Effector memory CD8-positive, alpha-beta T cell (primary cell): Measurements from ENCODE around the gene RFX8.
A peak's percentile ranks its signal among the peaks of the same experiment; 100 is the strongest.
"Not testable (repeated sequence)": the region's sequence is repeated elsewhere in the genome, so short reads cannot be mapped to it uniquely, and the experiment has no call there.

Source experiments
- ATAC-seq: fragments of 150-1000 bp; cut with Tn5 transposase; replicated peaks from 2 replicates; pipeline ENCODE4 v1.10.0; 2021; ENCODE audit warnings: mild to moderate bottlenecking, moderate library complexity
- DNase-seq, 3 experiments: peaks; one replicate each; pipeline ENCODE4 v3.0.0; 2021
- H3K27ac Mint-ChIP-seq, 2 donors: one replicate each; pipeline ENCODE4 v1.8.0; 2022; ENCODE audit warnings: mild to moderate bottlenecking in 2 of 2, mixed read lengths in 2 of 2, moderate library complexity in 2 of 2
- H3K27me3 Mint-ChIP-seq, 2 donors: one replicate each; pipeline ENCODE4 v1.8.0; 2022; ENCODE audit warnings: mixed read lengths in 2 of 2
- H3K36me3 Mint-ChIP-seq: one replicate; pipeline ENCODE4 v1.8.0; 2022; ENCODE audit warnings: mild to moderate bottlenecking, moderate library complexity, mixed read lengths; ENCODE audit not compliant: insufficient read depth
- H3K4me1 Mint-ChIP-seq, 2 donors: one replicate each; pipeline ENCODE4 v1.8.0; 2022; ENCODE audit warnings: low read depth in 2 of 2, mixed read lengths in 2 of 2
- H3K4me3 Mint-ChIP-seq, 2 donors: one replicate each; pipeline ENCODE4 v1.8.0; 2022; ENCODE audit warnings: mild to moderate bottlenecking in 2 of 2, mixed read lengths in 2 of 2, moderate library complexity in 2 of 2
- H3K9me3 Mint-ChIP-seq, 2 donors: one replicate each; pipeline ENCODE4 v1.8.0; 2022; ENCODE audit warnings: mixed read lengths in 2 of 2

RFX8 gene

GRCh38 chr2:101450965-101451364 lies 23.9 kb downstream of the RFX8 start:
- DNase-seq (no peak), ATAC-seq (no peak)
- peaks cover 17 to 20% of the 10 kb centered on the region in 2 donors for H3K27me3 Mint-ChIP-seq
- H3K36me3 Mint-ChIP-seq: no peaks in the 10 kb centered on the region
- H3K9me3 Mint-ChIP-seq: no peaks in the 10 kb centered on the region
- H3K4me1 Mint-ChIP-seq: no peaks in the 10 kb centered on the region
- no peak overlapping the region for H3K4me3 Mint-ChIP-seq
- H3K27ac Mint-ChIP-seq: no peak overlapping the region

DNA sequence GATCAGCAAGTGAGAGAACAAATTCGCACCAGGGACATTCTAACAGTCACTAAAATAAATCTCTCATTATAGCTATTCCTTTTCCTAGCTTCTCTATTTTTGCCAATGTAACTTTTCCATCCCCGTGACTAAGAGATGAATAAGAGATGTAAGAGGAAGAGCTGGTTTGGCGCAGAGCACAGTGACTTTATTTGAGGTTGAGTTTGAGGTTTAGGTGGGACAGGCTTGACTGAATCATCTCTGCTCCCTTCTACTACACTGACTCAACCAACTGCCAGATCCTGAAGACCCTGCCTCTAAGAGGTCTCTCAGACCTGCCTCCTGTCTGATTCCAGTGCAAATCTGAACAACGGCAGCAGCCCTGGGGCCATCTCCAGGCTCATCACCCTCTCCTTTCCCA lies 28.0 kb downstream of the RFX8 start:
- H3K9me3 Mint-ChIP-seq: no peaks in the 10 kb centered on the region
- H3K4me3 Mint-ChIP-seq: no peak overlapping the region
- H3K36me3 Mint-ChIP-seq: no peaks in the 10 kb centered on the region
- peaks cover 9% of the 10 kb centered on the region in 2 donors for H3K4me1 Mint-ChIP-seq
- ATAC-seq: no peak
- no peak for DNase-seq
- peaks cover 17 to 20% of the 10 kb centered on the region in 2 donors for H3K27me3 Mint-ChIP-seq
- H3K27ac Mint-ChIP-seq: no peak overlapping the region

DNA sequence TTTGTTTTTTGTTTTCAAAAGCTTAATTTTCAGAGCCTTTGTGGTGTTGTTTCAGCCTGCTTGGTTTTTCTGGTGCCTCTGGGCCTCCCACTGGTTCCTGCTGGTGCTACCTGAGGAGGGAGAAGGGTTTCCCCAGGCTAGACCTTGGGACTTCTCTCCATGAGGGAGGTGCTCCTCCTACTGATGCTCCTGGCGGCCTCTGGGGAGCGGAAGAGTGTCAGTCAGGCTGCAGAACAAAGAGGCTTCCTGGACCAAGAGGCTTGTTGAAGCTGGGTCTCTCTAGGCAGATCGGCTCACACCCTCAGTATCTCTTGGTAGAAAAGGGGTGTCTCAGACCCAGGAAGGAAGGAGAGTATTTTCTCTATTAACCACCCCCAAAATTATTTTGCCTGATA lies 32.2 kb downstream of the RFX8 start:
- Mint-ChIP-seq H3K27ac (no peak overlapping the region), H3K9me3 (no peaks in the 10 kb centered on the region), H3K4me1 (peaks cover 10 to 11% of the 10 kb centered on the region in 2 donors), H3K27me3 (peaks cover 0 to 4% of the 10 kb centered on the region in 2 donors), H3K36me3 (no peaks in the 10 kb centered on the region), H3K4me3 (no peak overlapping the region)
- DNase-seq: no peak
- no peak for ATAC-seq

GRCh38 chr2:101442042-101442666 lies 32.8 kb downstream of the RFX8 start:
- DNase-seq: no peak
- no peak overlapping the region for H3K4me3 Mint-ChIP-seq
- peak; percentile 57 for ATAC-seq
- H3K27ac Mint-ChIP-seq: peak overlapping the region in 1 of 2 donors; percentile 32
- peaks cover 10 to 11% of the 10 kb centered on the region in 2 donors for H3K4me1 Mint-ChIP-seq
- H3K36me3 Mint-ChIP-seq: no peaks in the 10 kb centered on the region
- H3K9me3 Mint-ChIP-seq: no peaks in the 10 kb centered on the region
- no peaks in the 10 kb centered on the region for H3K27me3 Mint-ChIP-seq

DNA sequence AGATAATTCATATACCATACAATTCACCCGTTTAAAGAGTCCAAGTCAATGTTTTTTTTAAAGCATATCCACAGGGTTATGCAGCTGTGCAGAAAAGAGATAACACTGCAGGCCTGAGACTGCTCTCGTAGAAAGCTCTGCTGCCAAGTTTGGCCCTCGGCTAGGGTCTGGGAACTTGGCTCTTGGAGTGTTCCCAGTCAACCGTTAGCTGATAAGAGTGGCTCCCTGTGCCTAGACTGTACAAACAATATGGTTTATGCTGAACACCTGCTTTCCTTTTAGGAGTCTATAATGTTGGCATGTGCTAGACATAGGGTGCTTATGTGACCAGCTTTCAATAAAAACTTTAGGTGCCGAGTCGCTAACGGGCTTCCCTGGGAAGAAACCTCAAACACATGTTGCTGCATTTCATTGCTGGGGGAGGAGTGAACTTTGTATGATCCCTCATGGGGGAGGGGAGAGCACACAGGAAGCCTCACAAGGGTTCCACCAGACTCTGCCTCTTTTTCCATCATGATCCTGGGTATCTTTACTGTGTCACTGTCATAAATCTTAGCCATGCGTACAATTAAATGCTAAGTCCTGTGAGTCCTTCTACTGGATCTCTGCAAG lies 34.7 kb downstream of the RFX8 start:
- peaks cover 10 to 11% of the 10 kb centered on the region in 2 donors for H3K4me1 Mint-ChIP-seq
- H3K36me3 Mint-ChIP-seq: no peaks in the 10 kb centered on the region
- H3K27ac Mint-ChIP-seq: no peak overlapping the region
- H3K27me3 Mint-ChIP-seq: peaks cover 6 to 8% of the 10 kb centered on the region in 2 donors
- ATAC-seq (no peak), DNase-seq (no peak)
- no peak overlapping the region for H3K4me3 Mint-ChIP-seq
- H3K9me3 Mint-ChIP-seq: no peaks in the 10 kb centered on the region

DNA sequence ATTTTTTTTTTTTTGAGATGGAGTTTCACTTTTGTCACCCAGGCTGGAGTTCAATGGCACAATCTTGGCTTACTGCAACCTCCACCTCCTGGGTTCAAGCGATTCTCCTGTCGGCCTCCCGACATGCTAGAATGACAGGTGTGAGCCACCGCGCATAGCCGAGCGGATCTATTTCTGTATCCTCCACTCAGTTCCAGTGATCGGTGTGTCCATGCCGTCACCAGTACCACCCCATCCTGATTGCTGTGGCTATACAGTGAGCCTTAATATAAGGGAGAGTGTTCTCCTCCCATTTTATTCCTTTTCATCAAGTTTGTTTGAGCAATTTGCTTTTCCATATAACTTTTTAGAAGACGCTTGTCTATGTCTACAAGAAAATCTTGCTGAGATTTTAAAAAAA lies 35.2 kb downstream of the RFX8 start:
- Mint-ChIP-seq H3K4me3 (no peak overlapping the region), H3K4me1 (peaks cover 10 to 11% of the 10 kb centered on the region in 2 donors), H3K36me3 (no peaks in the 10 kb centered on the region), H3K27me3 (peaks cover 6 to 8% of the 10 kb centered on the region in 2 donors), H3K27ac (no peak overlapping the region), H3K9me3 (no peaks in the 10 kb centered on the region)
- ATAC-seq (no peak), DNase-seq (no peak)

DNA sequence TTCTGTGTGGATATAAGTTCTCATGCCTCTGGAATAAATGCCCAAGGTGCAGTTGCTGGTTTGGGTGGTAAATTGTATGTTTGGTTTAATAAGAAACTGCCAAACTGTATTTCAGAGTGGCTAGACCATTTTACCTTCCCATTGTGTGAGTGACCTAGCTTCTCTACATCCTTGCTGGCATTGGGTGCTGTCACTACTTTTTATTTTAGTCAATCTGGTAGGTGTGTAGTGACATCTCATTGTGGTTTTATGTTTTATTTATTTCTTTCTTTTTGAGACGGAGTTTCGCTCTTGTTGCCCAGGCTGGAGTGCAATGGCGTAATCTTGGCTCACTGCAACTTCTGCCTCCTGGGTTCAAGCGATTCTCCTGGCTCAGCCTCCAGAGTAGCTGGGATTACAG lies 36.4 kb downstream of the RFX8 start:
- H3K9me3 Mint-ChIP-seq, DNase-seq, H3K27me3 Mint-ChIP-seq, H3K36me3 Mint-ChIP-seq, H3K4me3 Mint-ChIP-seq, ATAC-seq, H3K27ac Mint-ChIP-seq: not testable (repeated sequence)
- H3K4me1 Mint-ChIP-seq: peaks cover 10 to 11% of the 10 kb centered on the region in 2 donors

DNA sequence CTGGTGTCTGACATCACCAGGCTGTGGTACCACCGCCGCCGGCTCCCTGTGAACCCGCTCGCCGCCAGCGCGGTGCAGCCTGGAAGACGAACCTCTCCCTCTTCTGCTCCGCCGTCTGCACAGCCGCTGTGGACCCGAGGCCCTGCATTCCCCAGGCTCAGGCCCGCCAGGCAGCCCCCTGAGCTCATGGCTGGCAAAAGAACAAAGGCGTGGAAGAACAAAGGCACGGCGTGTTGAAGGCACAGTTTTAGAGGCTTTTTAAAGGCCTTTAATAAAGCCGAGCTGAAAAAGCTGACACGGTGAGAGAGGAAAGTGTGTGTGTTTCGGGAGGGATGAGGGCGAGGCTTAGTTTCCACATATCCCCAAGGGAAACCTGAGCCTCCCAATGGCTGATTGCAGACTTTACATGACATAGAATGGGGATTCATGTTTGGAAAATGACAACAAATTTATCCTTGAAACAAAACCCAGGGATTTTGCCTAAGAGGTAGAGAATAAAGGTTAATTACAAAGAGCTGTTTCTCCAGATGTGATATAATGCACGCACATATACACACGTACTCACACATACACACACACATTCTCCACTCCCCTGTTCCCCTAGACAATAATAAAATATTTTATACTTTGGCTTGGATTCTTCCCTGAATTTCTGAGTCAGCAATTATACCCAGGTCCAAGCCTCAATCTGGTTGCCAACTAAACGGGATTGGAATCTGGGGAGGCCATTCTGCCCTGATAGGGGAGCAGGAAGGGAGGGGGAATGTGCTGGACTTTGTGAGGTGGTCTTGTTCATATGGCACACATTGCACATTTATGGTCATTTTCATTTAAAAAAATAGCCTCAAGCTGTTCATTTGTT lies 39.7 kb downstream of the RFX8 start:
- Mint-ChIP-seq H3K4me1 (no peaks in the 10 kb centered on the region), H3K36me3 (no peaks in the 10 kb centered on the region), H3K4me3 (no peak overlapping the region), H3K27ac (no peak overlapping the region), H3K9me3 (no peaks in the 10 kb centered on the region), H3K27me3 (peaks cover 6 to 8% of the 10 kb centered on the region in 2 donors)
- ATAC-seq (no peak), DNase-seq (no peak)

DNA sequence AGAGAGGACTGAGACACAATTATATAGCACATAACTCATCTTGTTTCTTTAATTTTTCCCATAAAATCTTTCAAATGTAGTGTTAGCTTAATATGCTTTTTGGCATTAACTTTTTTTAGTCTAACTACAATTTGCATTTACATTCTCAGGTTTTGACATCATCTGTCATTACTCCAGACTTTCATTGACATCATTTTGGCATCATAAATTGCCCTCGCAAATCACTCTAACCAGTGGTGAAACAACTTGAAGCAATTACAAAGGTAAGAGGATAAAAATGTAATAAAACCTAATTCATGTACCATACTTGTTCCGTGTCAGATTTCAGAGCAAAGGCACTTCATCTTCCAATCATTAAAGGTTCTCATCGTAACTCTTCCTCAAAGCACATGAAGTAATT lies 41.4 kb downstream of the RFX8 start:
- Mint-ChIP-seq H3K9me3 (no peaks in the 10 kb centered on the region), H3K36me3 (no peaks in the 10 kb centered on the region), H3K27ac (no peak overlapping the region), H3K27me3 (peaks cover 6 to 8% of the 10 kb centered on the region in 2 donors), H3K4me1 (no peaks in the 10 kb centered on the region), H3K4me3 (no peak overlapping the region)
- no peak for DNase-seq
- no peak for ATAC-seq

DNA sequence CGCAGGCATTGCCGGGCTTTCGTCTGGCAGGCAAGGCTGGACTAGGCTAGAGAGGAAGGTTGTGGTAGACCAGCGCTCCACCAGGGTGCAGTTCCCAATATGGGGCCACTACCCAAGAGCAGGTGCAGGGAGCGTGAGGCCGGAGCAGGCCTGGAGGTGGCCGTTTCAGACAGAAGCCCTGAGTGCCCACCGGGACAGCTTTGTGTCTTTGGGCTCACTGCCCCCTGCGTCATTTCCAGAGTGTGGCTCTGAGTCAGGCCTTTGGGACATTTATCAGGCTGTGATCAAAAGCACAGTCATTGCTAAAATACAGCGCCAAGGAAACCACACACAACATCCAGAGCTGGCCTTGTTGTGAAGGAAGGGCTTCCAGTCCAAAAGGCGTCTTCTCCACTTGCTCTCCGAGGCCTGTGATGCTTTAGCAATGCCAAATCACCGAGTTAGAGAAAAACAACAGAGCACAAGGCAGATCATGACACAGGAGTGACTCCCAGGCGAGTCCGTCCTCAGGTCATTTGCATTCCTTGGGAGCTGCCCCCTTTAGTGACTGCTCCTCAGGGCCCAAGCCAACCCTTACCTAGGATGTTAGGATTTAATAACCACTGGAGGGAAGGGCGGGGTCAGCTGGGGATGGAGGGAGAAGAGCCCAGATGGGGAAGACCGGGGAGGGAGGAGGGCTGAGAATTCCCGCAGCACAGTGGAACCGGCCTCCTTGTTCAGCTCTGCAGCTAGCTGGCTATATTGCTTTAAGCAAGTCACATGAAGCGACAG lies 42.3 kb downstream of the RFX8 start:
- no peak overlapping the region for H3K27ac Mint-ChIP-seq
- no peak overlapping the region for H3K4me3 Mint-ChIP-seq
- H3K36me3 Mint-ChIP-seq: no peaks in the 10 kb centered on the region
- ATAC-seq: no peak
- no peaks in the 10 kb centered on the region for H3K9me3 Mint-ChIP-seq
- peaks cover 6 to 8% of the 10 kb centered on the region in 2 donors for H3K27me3 Mint-ChIP-seq
- DNase-seq: no peak
- H3K4me1 Mint-ChIP-seq: no peaks in the 10 kb centered on the region

- DNase-seq: no peak
- Mint-ChIP-seq H3K27me3 (peaks cover 3 to 13% of the 10 kb centered on the region in 2 donors), H3K36me3 (no peaks in the 10 kb centered on the region), H3K4me1 (no peaks in the 10 kb centered on the region), H3K27ac (no peak overlapping the region), H3K9me3 (no peaks in the 10 kb centered on the region), H3K4me3 (no peak overlapping the region)
- ATAC-seq: no peak
Measured at GRCh38 chr2:101431486-101431885, 43.4 kb downstream of the RFX8 start.

GRCh38 chr2:101430156-101430555 lies 44.8 kb downstream of the RFX8 start:
- peaks cover 0 to 8% of the 10 kb centered on the region in 2 donors for H3K27me3 Mint-ChIP-seq
- no peaks in the 10 kb centered on the region for H3K36me3 Mint-ChIP-seq
- no peak overlapping the region for H3K27ac Mint-ChIP-seq
- DNase-seq: no peak
- H3K4me3 Mint-ChIP-seq: no peak overlapping the region
- no peaks in the 10 kb centered on the region for H3K4me1 Mint-ChIP-seq
- no peak for ATAC-seq
- H3K9me3 Mint-ChIP-seq: no peaks in the 10 kb centered on the region

GRCh38 chr2:101429453-101429852 lies 45.5 kb downstream of the RFX8 start:
- Mint-ChIP-seq H3K4me1 (no peaks in the 10 kb centered on the region), H3K36me3 (no peaks in the 10 kb centered on the region), H3K9me3 (no peaks in the 10 kb centered on the region), H3K27me3 (peaks cover 0 to 8% of the 10 kb centered on the region in 2 donors), H3K4me3 (no peak overlapping the region), H3K27ac (no peak overlapping the region)
- DNase-seq (no peak), ATAC-seq (no peak)
